ENCODE measurements around the gene CREBBP.

Gene CREBBP

GRCh38 chr16:3701531-3701930, 179.0 kb downstream of the CREBBP start:
- DNase-seq, result no peak

GRCh38 chr16:3698941-3699340, 181.6 kb downstream of the CREBBP start:
- DNase-seq, result no peak

GRCh38 chr16:3696425-3697218, 183.9 kb downstream of the CREBBP start:
- DNase-seq, result no peak

GRCh38 chr16:3695610-3696369, 184.7 kb downstream of the CREBBP start:
- DNase-seq, result no peak

- DNase-seq, result no peak
Measured at GRCh38 chr16:3694051-3694450, 186.5 kb downstream of the CREBBP start.

- DNase-seq, result no peak
Measured at GRCh38 chr16:3691761-3692160, 188.8 kb downstream of the CREBBP start.

- DNase-seq, result no peak
Measured at GRCh38 chr16:3690980-3691720, 189.4 kb downstream of the CREBBP start.

- peak; percentile 86 for DNase-seq
Measured at GRCh38 chr16:3690470-3690928, 190.0 kb downstream of the CREBBP start.

- no peak for DNase-seq
Measured at GRCh38 chr16:3689731-3690130, 190.8 kb downstream of the CREBBP start.

GRCh38 chr16:3687792-3688191, 192.7 kb downstream of the CREBBP start:
- no peak for DNase-seq

- DNase-seq, result no peak
Measured at GRCh38 chr16:3687021-3687420, 193.5 kb downstream of the CREBBP start.

- no peak for DNase-seq
Measured at GRCh38 chr16:3681206-3681605, 199.3 kb downstream of the CREBBP start.

- DNase-seq, result no peak
Measured at GRCh38 chr16:3677994-3678393, 202.5 kb downstream of the CREBBP start.

- DNase-seq, result no peak
Measured at GRCh38 chr16:3675601-3676130, 204.8 kb downstream of the CREBBP start.

Measured in stimulated activated CD4-positive, alpha-beta T cell treated with anti-CD3 and anti-CD28 coated beads, Interleukin-15, amount 100 ng/mL, for 24 hours (primary cell).